ENCODE data around the gene TICAM2. TPM values are rescaled to one million over a fixed set of nuclear protein-coding genes. Genes with fewer than 3 reads are reported as not detected.

The TICAM2 gene
- total and polyA plus RNA-seq, 2 of the 8 experiments (the other 6 are each of a cell fraction or from before 2014, with no cell fraction given), result 0.02 TPM; not detected in 1

GRCh38 chr5:115624994-115625393 is 22.7 kb upstream of the TICAM2 start:
- Histone ChIP-seq H2BK20ac (ENCODE audit: low read length) (no peak overlapping the region), H3K56ac (replicated peaks; ENCODE audit: insufficient read length, low read depth, low read length) (no peak overlapping the region), H3K18ac (ENCODE audit: extremely low read depth, low read length) (no peak overlapping the region), H3K79me2 (ENCODE audit: control insufficient read depth in 1 of 2, insufficient read depth in 2 of 2, low read length in 2 of 2) (peaks cover 7 to 55% of the 10 kb centered on the region in 2 experiments), H3K23me2 (ENCODE audit: low read depth, low read length) (peaks cover 6% of the 10 kb centered on the region; the same call in 1 of the 2 replicates), H4K8ac (ENCODE audit: extremely low read depth, insufficient read depth, low read length) (no peak overlapping the region), H3K4me3 (ENCODE audit: extremely low read depth in 1 of 4, insufficient read depth in 2 of 4, low read depth in 3 of 4, low read length in 4 of 4) (peak overlapping the region; percentile 86 to 96 (median 94)), H3K79me1 (ENCODE audit: low read depth, low read length) (peaks cover 2% of the 10 kb centered on the region; the same call in 1 of the 2 replicates), H3K9ac (replicated peaks in 1 of 4; ENCODE audit: extremely low read depth in 1 of 4, low read depth in 3 of 4, low read length in 3 of 4) (peak overlapping the region in 2 of 4 experiments; percentile 46 to 79; a peak in 2 of 7 replicates), H3K14ac (ENCODE audit: insufficient read length) (no peak overlapping the region), H3K9me3 (ENCODE audit: insufficient read depth in 2 of 2, low read depth in 1 of 2, low read length in 1 of 2) (no peaks in the 10 kb centered on the region), H2BK15ac (ENCODE audit: low read length) (no peak overlapping the region), H4K5ac (ENCODE audit: insufficient read length, low read depth, low read length) (no peak overlapping the region), H4K20me1 (replicated peaks in 1 of 2; ENCODE audit: control insufficient read depth in 1 of 2, insufficient read depth in 2 of 2, low read length in 2 of 2) (peaks cover 5 to 8% of the 10 kb centered on the region in 2 experiments), H3K4ac (replicated peaks; ENCODE audit: insufficient read length, low read depth, low read length) (no peak overlapping the region), H3K27me3 (replicated peaks in 1 of 4; ENCODE audit: control insufficient read depth in 3 of 4, extremely low read depth in 1 of 4, insufficient read depth in 3 of 4, low read length in 3 of 4) (no peaks in the 10 kb centered on the region), H3K27ac (ENCODE audit: low read depth, low read length) (no peak overlapping the region; the same call in 1 of the 2 replicates), H3K4me2 (ENCODE audit: insufficient read depth in 1 of 2, low read depth in 2 of 2, low read length in 2 of 2) (peak overlapping the region; percentile 66 to 86), H2BK120ac (replicated peaks; ENCODE audit: low read depth, low read length) (no peak overlapping the region), H3K23ac (ENCODE audit: insufficient read length) (no peak overlapping the region), H3K36me3 (ENCODE audit: control insufficient read depth in 2 of 4, insufficient read depth in 4 of 4, low read length in 3 of 4) (peaks cover 0 to 6% (median 3%) of the 10 kb centered on the region in 4 experiments; a peak in 5 of 8 replicates), H2AK5ac (ENCODE audit: low read depth, low read length) (no peak overlapping the region), H3K4me1 (replicated peaks in 1 of 4; ENCODE audit: control insufficient read depth in 3 of 4, insufficient read depth in 4 of 4, low read length in 3 of 4) (no peaks in the 10 kb centered on the region; a peak in 2 of 7 replicates), H4K91ac (replicated peaks; ENCODE audit: insufficient read length, low read length) (no peak overlapping the region), H2BK12ac (ENCODE audit: low read depth, low read length) (no peak overlapping the region), H2AFZ (ENCODE audit: low read length) (no peak overlapping the region), H2BK5ac (ENCODE audit: low read depth, low read length) (no peak overlapping the region)
- DNase-seq (ENCODE audit: low read depth in 1 of 2, low spot score in 2 of 2) (no peak), FAIRE-seq (no peak)
- 74% methylated on average over 3 of the region's 3 CpGs; no CpG with 5 or more reads in 1 of the 2 experiments for WGBS, 2 experiments (ENCODE audit: extremely low coverage in 1 of 2, insufficient coverage in 1 of 2, insufficient read length in 1 of 2, insufficient replicate concordance in 2 of 2, low coverage in 1 of 2, low lambda C conversion rate in 2 of 2, missing lambda C conversion rate in 1 of 2)
- CTCF ChIA-PET (ENCODE audit: partially characterized antibody), result interaction anchor here (0.6 to 3.0 kb wide), 10 partner anchors 10 to 444 kb away, joined by 3 to 16 read pairs (median 4); partner anchors contain the start of gene ATG12
- POLR2A ChIA-PET (ENCODE audit: partially characterized antibody), result interaction anchor here (0.9 to 2.4 kb wide), 6 partner anchors 60 to 329 kb away, joined by 3 to 11 read pairs (median 4); partner anchors contain the start of genes AP3S1, ATG12, CCDC112 and CDO1
- TF ChIP-seq KDM5A (IDR thresholded peaks at IDR 0.05; ENCODE audit: low read length), result no peak
- TF ChIP-seq TCF12 (IDR thresholded peaks at IDR 0.05; ENCODE audit: low read depth, low read length), result no peak
- no peak for TF ChIP-seq CEBPB (IDR thresholded peaks at IDR 0.05; ENCODE audit: low read depth, low read length)
- TF ChIP-seq KDM4A (IDR thresholded peaks at IDR 0.05; ENCODE audit: low read depth, low read length, severe bottlenecking), result no peak

All from H1 (cell line).